ENCODE results near the gene SOSTDC1. TPM values are rescaled to one million over a fixed set of nuclear protein-coding genes. Genes with fewer than 3 reads are reported as not detected.

The SOSTDC1 gene
- polyA plus RNA-seq, 1 of the 3 experiments (the other 2 are of a cell fraction) = 0.13 TPM

- 17% methylated on average over 2 of the region's 2 CpGs for WGBS (ENCODE audit: low lambda C conversion rate)
- Histone ChIP-seq H4K20me1 (ENCODE audit: insufficient read depth) (no peaks in the 10 kb centered on the region), H3K4me1 (ENCODE audit: control insufficient read depth in 1 of 2, insufficient read depth in 2 of 2, low read depth in 1 of 2, low read length in 1 of 2) (no peaks in the 10 kb centered on the region; a peak in 1 of 4 replicates), H3K9me3 (no peaks in the 10 kb centered on the region), H3K9ac (no peak overlapping the region), H2AFZ (ENCODE audit: low read depth) (no peak overlapping the region), H3K27me3 (ENCODE audit: insufficient read depth) (peaks cover 21% of the 10 kb centered on the region; the same call in 1 of the 2 replicates), H3K79me2 (ENCODE audit: insufficient read depth) (no peaks in the 10 kb centered on the region), H3K36me3 (replicated peaks in 1 of 2; ENCODE audit: control insufficient read depth in 1 of 2, insufficient read depth in 2 of 2, low read length in 1 of 2) (no peaks in the 10 kb centered on the region), H3K4me3 (ENCODE audit: low read depth in 2 of 2, low read length in 1 of 2) (no peak overlapping the region), H3F3A (replicated peaks; ENCODE audit: insufficient read depth) (no peaks in the 10 kb centered on the region), H3K27ac (ENCODE audit: low read depth in 2 of 2, low read length in 1 of 2) (no peak overlapping the region), H3K4me2 (no peak overlapping the region), H3K9me2 (no peaks in the 10 kb centered on the region)
- CTCF ChIA-PET = interaction anchor here (0.8 to 1.3 kb wide), 2 partner anchors 45 to 70 kb away, joined by 3 to 4 read pairs; no protein-coding TSS in a partner anchor
- POLR2A ChIA-PET = no interaction called here
- DNase-seq = no peak
- TF ChIP-seq YY1 (IDR thresholded peaks at IDR 0.05; ENCODE audit: low read depth) (no peak), RAD21 (IDR thresholded peaks at IDR 0.05; ENCODE audit: low read length) (no peak), FOXM1 (IDR thresholded peaks at IDR 0.05; ENCODE audit: low read depth) (no peak), GATA2 (CRISPR knock-in tag; IDR thresholded peaks at IDR 0.05) (no peak), USF1 (IDR thresholded peaks at IDR 0.05; ENCODE audit: borderline replicate concordance, low read depth) (no peak), ZBTB33 (IDR thresholded peaks at IDR 0.05; ENCODE audit: borderline replicate concordance, low read depth) (no peak), EZH2phosphoT487 (IDR thresholded peaks at IDR 0.05; ENCODE audit: borderline replicate concordance, low read depth) (no peak), SMC3 (IDR thresholded peaks at IDR 0.05; ENCODE audit: low read depth, low read length) (no peak), IRF3 (IDR thresholded peaks at IDR 0.05; ENCODE audit: low read depth, low read length) (no peak), CTCF (IDR thresholded peaks at IDR 0.05) (no peak), FOSL2 (IDR thresholded peaks at IDR 0.05; ENCODE audit: borderline replicate concordance, low read depth) (no peak), MXI1 (IDR thresholded peaks at IDR 0.05; ENCODE audit: low read depth, low read length) (no peak), TEAD4 (IDR thresholded peaks at IDR 0.05; ENCODE audit: borderline replicate concordance, insufficient read depth) (no peak), JUND (IDR thresholded peaks at IDR 0.05) (no peak)
Measured at GRCh38 chr7:16494551-16494950, 29.0 kb upstream of the SOSTDC1 start.

Data from SK-N-SH (cell line).